Measurements from ENCODE around the gene CCDC88C.

The CCDC88C gene

DNA sequence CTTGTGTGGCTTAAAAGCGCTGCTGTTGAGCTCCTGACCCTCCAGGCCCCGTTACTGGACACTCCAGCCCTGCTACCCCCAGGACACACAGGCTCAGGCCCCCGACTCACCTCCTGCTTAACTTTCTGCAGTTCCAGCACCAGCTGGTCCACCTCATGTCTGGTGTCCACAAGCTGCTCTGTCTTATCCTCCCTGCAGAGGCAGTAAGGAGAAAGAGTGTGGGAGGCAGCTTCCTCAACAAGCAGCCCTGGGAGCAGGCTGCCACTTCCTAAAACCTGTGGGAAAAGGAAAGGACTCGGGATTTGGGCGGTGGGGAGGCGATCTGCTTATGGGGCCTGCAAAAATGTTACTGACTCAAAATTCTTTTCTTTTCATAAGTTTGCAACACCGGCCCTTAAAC, 79.2 kb downstream of the CCDC88C start:
- Mint-ChIP-seq H3K9me3 (no peaks in the 10 kb centered on the region), H3K4me3 (no peak overlapping the region), H3K36me3 (ENCODE audit: low read depth) (peaks cover 20% of the 10 kb centered on the region), H3K27me3 (peaks cover 34% of the 10 kb centered on the region), H3K27ac (no peak overlapping the region), H3K4me1 (ENCODE audit: low read depth) (peaks cover 44% of the 10 kb centered on the region)
- intact Hi-C loops (cut with micrococcal nuclease): no loop called here

DNA sequence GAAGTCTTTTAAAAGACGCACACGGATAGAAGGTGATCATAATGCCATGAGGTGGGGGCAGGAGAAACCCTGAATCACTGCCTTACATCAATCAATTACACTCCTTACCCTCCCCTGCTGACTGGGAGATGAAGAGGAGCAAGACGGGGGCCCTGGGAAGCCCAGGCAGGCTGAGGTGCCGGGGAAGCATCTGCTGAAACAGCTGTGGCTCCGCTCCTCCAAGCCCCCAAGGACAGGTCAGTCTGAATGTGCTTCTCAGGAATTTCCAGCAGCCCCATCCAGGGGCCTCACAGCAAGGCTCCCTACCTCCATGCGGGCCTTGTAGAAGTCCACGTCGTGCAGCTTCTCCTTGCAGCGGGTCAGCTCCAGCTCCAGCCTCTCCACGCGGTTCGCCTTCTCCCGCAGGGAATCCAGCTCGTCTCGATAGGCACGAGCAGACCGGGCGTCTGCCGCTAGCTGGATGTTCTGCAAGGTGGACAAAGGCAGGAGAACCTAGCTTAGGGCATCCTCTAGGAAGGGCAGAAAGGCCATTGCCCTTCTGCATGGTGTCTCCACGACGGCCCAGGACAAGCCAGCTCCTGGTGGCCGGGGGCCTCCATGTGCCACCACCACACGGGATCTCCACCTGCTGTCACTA, 79.8 kb downstream of the CCDC88C start:
- peaks cover 20% of the 10 kb centered on the region for H3K36me3 Mint-ChIP-seq (ENCODE audit: low read depth)

DNA sequence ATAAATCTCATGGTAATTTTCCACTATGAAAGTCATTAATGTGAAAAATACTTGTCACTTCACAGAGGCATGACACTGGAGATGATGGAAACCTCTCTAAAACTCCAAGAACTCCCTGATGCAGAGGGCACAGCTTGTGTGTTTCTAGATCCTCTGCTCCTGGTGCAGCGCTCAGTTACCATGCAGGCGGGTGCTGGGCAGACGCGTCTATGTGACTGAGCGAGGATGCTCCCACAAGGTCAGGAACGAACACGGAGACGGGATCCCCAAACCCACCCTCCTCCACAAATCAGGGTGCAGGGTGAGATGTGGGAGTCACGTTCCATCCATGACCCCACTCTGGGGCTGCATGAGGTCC, 81.5 kb downstream of the CCDC88C start:
- Mint-ChIP-seq H3K9me3 (no peaks in the 10 kb centered on the region), H3K36me3 (ENCODE audit: low read depth) (peaks cover 20% of the 10 kb centered on the region), H3K27me3 (peaks cover 37% of the 10 kb centered on the region), H3K27ac (no peak overlapping the region), H3K4me1 (ENCODE audit: low read depth) (peaks cover 56% of the 10 kb centered on the region), H3K4me3 (no peak overlapping the region)
- intact Hi-C loops (cut with micrococcal nuclease): no loop called here

More for the DNA sequence above, 79.8 kb downstream of the CCDC88C start:
- Mint-ChIP-seq H3K27ac (no peak overlapping the region), H3K9me3 (no peaks in the 10 kb centered on the region), H3K27me3 (peaks cover 35% of the 10 kb centered on the region), H3K4me3 (no peak overlapping the region), H3K4me1 (ENCODE audit: low read depth) (peaks cover 44% of the 10 kb centered on the region)
- intact Hi-C loops (cut with micrococcal nuclease): no loop called here

DNA sequence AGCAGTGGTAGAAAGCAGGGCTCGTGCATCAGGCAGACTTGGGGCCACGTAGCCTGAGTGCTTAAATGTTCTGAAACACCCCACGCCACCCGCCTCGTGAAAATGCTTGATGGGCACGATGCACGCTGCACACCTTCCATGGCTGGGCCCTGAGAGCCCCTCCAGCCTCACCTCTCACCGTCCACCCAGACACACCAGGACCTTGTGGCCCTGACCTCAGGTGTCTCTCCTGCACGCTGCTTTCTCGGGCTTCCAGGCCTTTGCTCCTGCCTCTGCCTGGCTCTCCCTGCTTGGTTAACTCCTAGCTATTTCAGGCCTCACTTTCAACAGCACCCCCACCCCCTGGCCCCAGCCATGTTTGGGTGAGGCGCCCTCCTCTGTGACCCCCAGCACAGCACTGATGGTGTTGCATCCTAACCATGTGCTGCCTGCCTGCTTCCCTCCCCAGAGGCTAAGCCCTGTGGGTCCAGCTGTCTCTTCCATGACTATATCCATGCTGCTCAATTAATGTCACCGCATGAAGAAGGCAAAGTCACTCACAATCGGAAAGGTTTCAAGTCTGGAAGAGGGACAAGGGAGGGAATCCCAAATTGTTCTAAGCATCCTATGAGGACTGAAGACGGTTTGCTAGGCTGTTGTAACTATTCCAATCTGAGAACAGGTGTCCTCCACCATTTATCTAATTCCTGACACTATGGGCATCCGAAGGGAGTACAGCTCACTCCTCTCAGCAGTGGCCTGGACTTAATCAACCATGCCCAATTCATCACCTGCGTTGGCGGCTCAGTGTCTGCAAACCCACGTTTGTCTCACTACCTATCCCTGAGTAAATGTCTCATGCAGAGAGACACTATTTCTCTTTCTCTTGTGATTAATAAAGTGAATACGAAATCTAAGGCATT, 82.2 kb downstream of the CCDC88C start:
- peaks cover 20% of the 10 kb centered on the region for H3K36me3 Mint-ChIP-seq (ENCODE audit: low read depth)
- H3K4me1 Mint-ChIP-seq (ENCODE audit: low read depth): peaks cover 58% of the 10 kb centered on the region
- no peak overlapping the region for H3K27ac Mint-ChIP-seq
- peaks cover 44% of the 10 kb centered on the region for H3K27me3 Mint-ChIP-seq
- H3K9me3 Mint-ChIP-seq: no peaks in the 10 kb centered on the region
- intact Hi-C loops (cut with micrococcal nuclease): no loop called here
- H3K4me3 Mint-ChIP-seq: no peak overlapping the region

DNA sequence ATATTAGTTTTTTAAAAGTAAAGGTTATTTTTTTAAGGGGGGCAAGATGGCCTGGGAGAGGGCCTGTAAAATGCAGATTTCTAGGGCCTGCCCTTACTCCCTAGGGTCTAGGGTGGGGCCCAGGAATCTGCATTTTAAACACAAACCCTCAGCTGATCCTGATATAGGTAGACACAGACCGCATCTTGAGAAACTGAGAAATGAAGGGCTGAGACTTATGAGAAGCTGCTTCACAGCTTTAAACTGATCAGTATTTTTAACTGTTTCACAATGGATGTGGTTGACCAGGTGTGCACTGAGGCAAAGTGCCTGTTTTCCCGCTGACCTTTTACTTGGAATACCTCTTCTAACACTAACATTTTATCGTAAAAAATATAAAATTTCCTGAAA, 84.0 kb downstream of the CCDC88C start:
- H3K27ac Mint-ChIP-seq: no peak overlapping the region
- peaks cover 54% of the 10 kb centered on the region for H3K4me1 Mint-ChIP-seq (ENCODE audit: low read depth)
- no peaks in the 10 kb centered on the region for H3K9me3 Mint-ChIP-seq
- H3K4me3 Mint-ChIP-seq: no peak overlapping the region
- peaks cover 11% of the 10 kb centered on the region for H3K36me3 Mint-ChIP-seq (ENCODE audit: low read depth)
- intact Hi-C loops (cut with micrococcal nuclease): no loop called here
- H3K27me3 Mint-ChIP-seq: peaks cover 43% of the 10 kb centered on the region

DNA sequence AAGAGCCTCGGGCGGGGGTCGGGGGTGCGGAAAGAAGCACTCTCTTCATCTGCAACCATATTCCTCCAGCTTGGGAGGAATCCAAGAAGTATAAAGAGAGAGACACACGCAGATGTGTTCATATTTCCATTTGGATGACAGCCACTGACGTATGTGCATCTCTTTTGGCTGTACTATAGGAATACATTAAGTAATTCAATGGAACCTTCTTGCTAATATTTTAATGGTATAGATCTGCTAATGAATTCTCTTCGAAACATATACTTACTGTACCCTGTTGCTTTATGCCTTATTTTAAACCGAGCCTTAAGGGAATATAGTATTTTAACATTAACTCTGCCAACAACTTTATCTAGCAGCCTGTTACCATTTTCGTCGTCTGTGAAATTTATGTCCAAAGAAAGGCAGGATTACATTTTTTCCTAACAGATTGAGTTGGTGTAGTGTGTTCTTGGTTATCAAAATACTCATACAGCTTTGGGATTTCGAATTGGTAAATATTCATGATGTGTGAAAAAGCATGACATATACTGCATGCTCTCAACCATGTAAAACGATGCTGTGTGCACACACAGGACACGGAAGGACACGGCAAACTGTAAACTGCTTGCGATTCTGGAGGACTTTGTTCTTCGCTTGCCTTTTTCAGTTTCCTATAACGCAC, 84.5 kb downstream of the CCDC88C start:
- Mint-ChIP-seq H3K27ac (no peak overlapping the region), H3K36me3 (ENCODE audit: low read depth) (peaks cover 11% of the 10 kb centered on the region), H3K4me3 (no peak overlapping the region), H3K27me3 (peaks cover 43% of the 10 kb centered on the region), H3K9me3 (no peaks in the 10 kb centered on the region), H3K4me1 (ENCODE audit: low read depth) (peaks cover 49% of the 10 kb centered on the region)
- intact Hi-C loops (cut with micrococcal nuclease): no loop called here

DNA sequence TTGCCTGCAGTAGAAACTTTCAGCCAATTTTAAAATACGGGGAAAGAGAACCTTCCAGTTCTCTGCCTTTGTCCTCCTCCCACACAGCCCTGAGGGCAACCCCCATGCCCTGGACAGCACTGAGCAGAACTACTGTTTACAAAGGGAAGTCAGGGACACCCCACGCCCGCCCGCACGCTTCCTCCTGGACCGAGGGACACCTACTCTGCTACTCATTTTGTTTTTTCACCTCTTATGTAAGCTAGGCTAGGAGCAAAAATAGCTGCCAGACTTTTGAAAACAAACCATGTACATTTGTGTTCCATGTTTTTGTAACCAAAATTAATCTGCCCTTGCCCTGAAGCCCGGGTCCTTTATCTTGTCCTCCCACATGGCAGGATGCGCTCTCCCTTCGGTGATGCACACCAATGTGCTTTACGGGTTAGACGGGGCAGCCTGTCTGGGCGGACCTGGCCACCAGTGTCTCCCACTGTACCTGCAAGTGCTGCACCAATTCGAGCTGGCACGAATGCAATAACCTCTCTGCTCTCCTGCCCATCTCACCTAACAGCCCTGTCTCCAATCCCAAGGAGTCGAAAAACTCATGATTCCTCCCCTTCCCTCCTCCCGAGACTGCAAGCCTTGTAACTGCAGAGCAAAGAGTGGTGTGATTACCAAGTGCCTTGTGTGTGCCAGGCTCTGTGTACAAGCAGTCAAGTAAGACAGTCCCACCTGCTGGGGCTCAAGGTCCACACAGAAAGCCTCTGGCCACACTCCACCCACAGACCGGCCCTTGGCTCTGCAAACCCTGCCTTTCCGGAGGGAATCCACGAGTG, 85.2 kb downstream of the CCDC88C start:
- Mint-ChIP-seq H3K27ac (no peak overlapping the region), H3K27me3 (peaks cover 49% of the 10 kb centered on the region), H3K4me1 (ENCODE audit: low read depth) (peaks cover 44% of the 10 kb centered on the region), H3K4me3 (peak overlapping the region; percentile 10), H3K9me3 (no peaks in the 10 kb centered on the region), H3K36me3 (ENCODE audit: low read depth) (peaks cover 11% of the 10 kb centered on the region)
- intact Hi-C loops (cut with micrococcal nuclease): no loop called here

DNA sequence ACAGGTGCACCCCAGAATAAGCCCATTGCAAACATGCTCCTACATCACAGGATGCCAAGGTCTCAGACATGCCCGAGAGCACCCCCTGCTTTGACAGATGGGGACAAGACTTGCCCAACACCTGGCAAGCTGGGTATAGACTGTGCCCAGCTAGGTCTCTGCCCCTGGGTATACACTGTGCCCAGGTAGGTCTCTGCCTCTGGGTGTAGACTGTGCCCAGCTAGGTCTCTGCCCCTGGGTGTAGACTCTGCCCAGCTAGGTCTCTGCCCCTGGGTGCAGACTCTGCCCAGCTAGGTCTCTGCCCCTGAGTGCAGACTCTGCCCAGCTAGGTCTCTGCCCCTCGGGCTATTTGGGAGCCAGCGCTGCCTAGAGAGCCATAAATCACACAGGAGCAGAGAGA, 85.9 kb downstream of the CCDC88C start:
- peaks cover 50% of the 10 kb centered on the region for H3K27me3 Mint-ChIP-seq
- intact Hi-C loops (cut with micrococcal nuclease): no loop called here
- no peak overlapping the region for H3K4me3 Mint-ChIP-seq
- H3K36me3 Mint-ChIP-seq (ENCODE audit: low read depth): peaks cover 11% of the 10 kb centered on the region
- peaks cover 44% of the 10 kb centered on the region for H3K4me1 Mint-ChIP-seq (ENCODE audit: low read depth)
- no peaks in the 10 kb centered on the region for H3K9me3 Mint-ChIP-seq
- no peak overlapping the region for H3K27ac Mint-ChIP-seq

DNA sequence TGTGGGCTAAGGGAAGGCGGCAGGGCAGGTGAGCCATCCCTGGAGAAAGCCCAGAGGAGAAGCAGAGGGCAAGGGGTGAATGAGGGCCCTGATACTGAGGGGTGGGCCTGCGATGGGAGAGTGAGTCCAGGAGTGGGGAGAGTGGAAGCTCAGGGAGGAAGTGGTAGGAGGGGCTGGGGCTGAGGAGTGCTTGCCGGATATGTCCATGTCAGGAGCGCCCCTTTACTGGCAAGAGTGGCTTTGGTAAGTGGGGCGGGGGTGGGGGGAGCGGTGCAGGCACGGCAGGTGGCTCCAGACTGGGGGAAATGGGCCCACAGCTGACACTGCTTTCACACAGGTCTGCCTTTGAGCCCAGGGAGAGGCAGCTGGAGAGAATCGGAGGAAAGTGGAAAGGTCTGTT, 86.8 kb downstream of the CCDC88C start:
- Mint-ChIP-seq H3K36me3 (ENCODE audit: low read depth) (peaks cover 8% of the 10 kb centered on the region), H3K27ac (peak overlapping the region; percentile 12), H3K9me3 (no peaks in the 10 kb centered on the region), H3K4me3 (no peak overlapping the region), H3K27me3 (peaks cover 51% of the 10 kb centered on the region), H3K4me1 (ENCODE audit: low read depth) (peaks cover 48% of the 10 kb centered on the region)
- intact Hi-C loops (cut with micrococcal nuclease): no loop called here

DNA sequence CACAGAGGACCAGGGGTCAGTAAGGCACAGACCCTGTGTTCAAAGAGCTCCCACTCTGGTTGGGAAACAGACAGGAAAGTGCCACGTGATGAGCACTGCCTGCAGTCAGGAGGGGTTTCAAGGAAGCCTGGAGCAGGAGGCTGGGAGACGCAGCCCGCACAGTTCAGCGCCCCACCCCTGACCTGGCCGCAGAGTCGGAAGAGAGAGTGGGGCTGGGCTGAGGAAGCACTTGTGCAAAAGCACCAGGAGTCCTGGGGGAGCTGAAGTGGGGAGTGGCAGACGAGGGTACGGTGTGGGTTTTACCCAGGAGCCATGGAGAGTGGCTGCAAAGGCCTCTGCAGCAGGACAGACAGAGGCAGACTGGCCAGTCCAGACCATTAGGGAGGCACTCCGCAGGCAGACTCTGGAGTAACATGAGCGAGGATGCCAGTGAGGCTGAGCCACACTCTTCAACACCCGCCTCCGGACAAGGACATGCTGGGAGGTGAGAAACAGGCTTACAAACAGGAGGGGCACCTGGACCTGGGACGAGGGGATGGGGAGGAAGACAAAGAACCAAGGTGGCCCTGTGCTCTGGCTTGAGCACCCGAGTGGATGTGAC, 87.4 kb downstream of the CCDC88C start:
- peak overlapping the region; percentile 12 for H3K27ac Mint-ChIP-seq
- H3K27me3 Mint-ChIP-seq: peaks cover 50% of the 10 kb centered on the region
- H3K4me3 Mint-ChIP-seq: no peak overlapping the region

DNA sequence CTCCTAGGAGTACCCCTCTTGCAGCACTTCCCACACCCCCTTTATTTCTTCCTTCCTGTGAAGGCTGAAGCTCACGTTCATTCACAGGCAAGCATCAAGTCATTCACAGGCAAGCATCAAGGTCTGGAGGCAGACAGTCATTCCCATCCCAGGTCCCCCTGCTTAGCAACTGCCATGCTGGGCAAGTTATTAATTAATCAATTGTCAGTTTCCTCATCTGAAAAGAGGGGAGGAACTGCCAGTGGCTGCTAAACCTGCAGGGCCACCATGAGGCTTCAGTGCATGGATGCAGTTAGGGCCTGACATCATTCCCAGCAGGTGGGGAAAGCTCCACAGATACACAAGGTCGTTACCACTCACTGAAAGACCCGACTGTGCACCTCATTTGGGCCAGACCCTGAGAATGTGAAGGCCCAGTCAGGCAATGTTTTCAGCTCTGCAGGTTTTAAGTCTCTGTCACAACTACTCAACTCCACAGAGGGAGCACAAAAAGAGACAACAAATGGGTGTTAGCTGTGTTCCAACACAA, 88.1 kb downstream of the CCDC88C start:
- H3K4me1 Mint-ChIP-seq (ENCODE audit: low read depth): peaks cover 55% of the 10 kb centered on the region

More for the DNA sequence above, 87.4 kb downstream of the CCDC88C start:
- no peaks in the 10 kb centered on the region for H3K9me3 Mint-ChIP-seq
- intact Hi-C loops (cut with micrococcal nuclease): no loop called here
- H3K36me3 Mint-ChIP-seq (ENCODE audit: low read depth): peaks cover 6% of the 10 kb centered on the region
- peaks cover 51% of the 10 kb centered on the region for H3K4me1 Mint-ChIP-seq (ENCODE audit: low read depth)

DNA sequence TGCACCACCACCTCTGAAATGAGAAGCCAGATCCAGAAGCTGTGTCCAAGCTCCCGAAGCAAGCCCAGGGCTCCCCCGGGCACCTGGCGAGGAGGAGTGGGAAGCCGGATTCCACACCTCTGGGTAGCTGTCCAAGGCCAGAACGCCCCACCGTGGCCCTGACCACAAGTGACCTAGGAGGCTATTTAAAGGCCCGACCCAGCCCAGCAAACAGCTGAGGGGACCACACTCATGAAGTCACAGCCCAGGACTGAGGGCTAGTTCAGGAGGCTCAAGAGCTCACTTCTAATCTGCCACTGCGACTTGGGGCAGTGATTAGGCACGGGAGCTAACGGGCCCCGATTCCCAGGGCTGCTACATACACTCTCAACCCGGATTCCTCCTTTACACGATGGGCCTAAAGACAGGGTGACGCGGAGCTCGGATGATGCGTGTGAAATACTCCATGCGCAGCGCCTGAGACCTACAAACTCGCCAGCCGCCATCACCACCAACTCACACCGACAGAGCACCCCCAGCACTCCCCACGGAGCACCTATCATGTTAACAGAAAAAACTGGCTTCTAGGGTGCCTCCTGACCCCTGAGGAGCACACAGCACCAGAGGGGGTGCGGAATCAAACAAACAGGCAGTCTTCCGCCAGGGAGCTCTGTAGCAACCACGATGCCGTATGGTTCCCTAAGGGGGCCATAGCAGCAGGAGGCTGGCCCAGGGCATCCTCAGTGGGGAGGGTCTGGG, 89.1 kb downstream of the CCDC88C start:
- H3K27ac Mint-ChIP-seq: no peak overlapping the region
- peaks cover 5% of the 10 kb centered on the region for H3K36me3 Mint-ChIP-seq (ENCODE audit: low read depth)
- intact Hi-C loops (cut with micrococcal nuclease): no loop called here
- H3K9me3 Mint-ChIP-seq: no peaks in the 10 kb centered on the region
- H3K27me3 Mint-ChIP-seq: peaks cover 46% of the 10 kb centered on the region
- H3K4me1 Mint-ChIP-seq (ENCODE audit: low read depth): peaks cover 66% of the 10 kb centered on the region
- H3K4me3 Mint-ChIP-seq: no peak overlapping the region

More for the DNA sequence above, 88.1 kb downstream of the CCDC88C start:
- Mint-ChIP-seq H3K36me3 (ENCODE audit: low read depth) (peaks cover 5% of the 10 kb centered on the region), H3K27me3 (peaks cover 48% of the 10 kb centered on the region), H3K9me3 (no peaks in the 10 kb centered on the region), H3K4me3 (no peak overlapping the region), H3K27ac (no peak overlapping the region)
- intact Hi-C loops (cut with micrococcal nuclease): no loop called here

All from dendritic cell treated with granulocyte-macrophage colony-stimulating factor and Interleukin-4, amounts not matched to agents 40 ng/mL and 50 ng/mL, for 4 days (primary cell).